GM19452 (cell line): ENCODE data around the gene STING1.

Experiments
- ATAC-seq: cut with Tn5 transposase; IDR thresholded peaks from one replicate; pipeline ENCODE4 v1.9.1; 2021; ENCODE audit not compliant: unreplicated experiment

Gene STING1

GRCh38 chr5:139468421-139468931 is 14.1 kb downstream of the STING1 start:
- ATAC-seq, result no peak

- no peak for ATAC-seq
Observed at GRCh38 chr5:139462586-139463276, 19.8 kb downstream of the STING1 start, which contains the start of gene ECSCR. ECSCR (minus strand) TSS chr5:139462743; CDS start chr5:139462670, 73 bp downstream.

- ATAC-seq, result no peak
Observed at GRCh38 chr5:139461698-139462097, 20.9 kb downstream of the STING1 start.

- ATAC-seq, result no peak
Observed at GRCh38 chr5:139461176-139461575, 21.4 kb downstream of the STING1 start.

GRCh38 chr5:139460455-139460854 is 22.1 kb downstream of the STING1 start:
- ATAC-seq, result no peak

- peak; percentile 17 for ATAC-seq
Observed at GRCh38 chr5:139459451-139459934, 23.1 kb downstream of the STING1 start.

GRCh38 chr5:139458580-139459407 is 23.8 kb downstream of the STING1 start:
- peak; percentile 63 for ATAC-seq

- no peak for ATAC-seq
Observed at GRCh38 chr5:139457653-139458306, 24.8 kb downstream of the STING1 start.

- no peak for ATAC-seq
Observed at GRCh38 chr5:139457241-139457640, 25.3 kb downstream of the STING1 start.

GRCh38 chr5:139456776-139457175 is 25.8 kb downstream of the STING1 start:
- ATAC-seq, result no peak

- ATAC-seq, result no peak
Observed at GRCh38 chr5:139454568-139455290, 27.8 kb downstream of the STING1 start.

GRCh38 chr5:139453683-139454567 is 28.6 kb downstream of the STING1 start:
- ATAC-seq, result no peak

GRCh38 chr5:139451878-139452660 is 30.5 kb downstream of the STING1 start:
- no peak for ATAC-seq

GRCh38 chr5:139451176-139451575 is 31.4 kb downstream of the STING1 start:
- no peak for ATAC-seq

- peak; percentile 60 for ATAC-seq
Observed at GRCh38 chr5:139446956-139447779, 35.4 kb downstream of the STING1 start.

GRCh38 chr5:139445325-139446170 is 37.0 kb downstream of the STING1 start:
- no peak for ATAC-seq

GRCh38 chr5:139443831-139444453 is 38.6 kb downstream of the STING1 start:
- ATAC-seq, result no peak
